Astrocyte (in vitro differentiated cells and primary cell): Measurements from ENCODE around the gene COL9A3. TPM values are rescaled to one million over a fixed set of nuclear protein-coding genes. Genes with fewer than 3 reads are reported as not detected.
A peak's percentile ranks its signal among the peaks of the same experiment; 100 is the strongest.

ENCODE experiments used
- DNase-seq: peaks from one replicate; pipeline ENCODE4 v3.0.0-alpha.2; 2010; ENCODE audit warnings: low read depth
- FAIRE-seq: peaks from 2 replicates; lab custom pipeline; 2011; peaks lifted over from hg19 to GRCh38; lab: Jason Lieb, UNC
- H2AFZ ChIP-seq: 2 replicates; pipeline ENCODE4 v1.6.0; 2012; ENCODE audit warnings: low read depth, low read length, inconsistent platforms
- H3K27ac ChIP-seq: 2 replicates; pipeline ENCODE4 v1.5.1; 2011; ENCODE audit warnings: low read depth, low read length, inconsistent platforms
- H3K27me3 ChIP-seq: 2 replicates; pipeline ENCODE4 v1.6.0; 2011; ENCODE audit warnings: low read length, inconsistent platforms; ENCODE audit not compliant: insufficient read depth
- H3K36me3 ChIP-seq: 2 replicates; pipeline ENCODE4 v1.5.1; 2011; ENCODE audit warnings: low read length, inconsistent platforms; ENCODE audit not compliant: insufficient read depth
- H3K4me1 ChIP-seq: 2 replicates; pipeline ENCODE4 v1.5.1; 2011; ENCODE audit warnings: low read length, inconsistent platforms; ENCODE audit not compliant: insufficient read depth
- H3K4me2 ChIP-seq: 2 replicates; pipeline ENCODE4 v1.6.0; 2012; ENCODE audit warnings: low read length, inconsistent platforms
- H3K4me3 ChIP-seq: 2 replicates; pipeline ENCODE4 v1.5.1; 2011; ENCODE audit warnings: low read depth, mild to moderate bottlenecking, low read length, inconsistent platforms; ENCODE audit not compliant: insufficient read depth
- H3K79me2 ChIP-seq: 2 replicates; pipeline ENCODE4 v1.6.0; 2012; ENCODE audit warnings: mild to moderate bottlenecking, low read length, inconsistent platforms; ENCODE audit not compliant: insufficient read depth
- H3K9ac ChIP-seq: 2 replicates; pipeline ENCODE4 v1.6.0; 2012; ENCODE audit warnings: mild to moderate bottlenecking, low read length, inconsistent platforms
- H3K9me3 ChIP-seq: 2 replicates; pipeline ENCODE4 v1.5.1; 2012; ENCODE audit warnings: low read depth, mild to moderate bottlenecking, low read length, inconsistent platforms; ENCODE audit not compliant: insufficient read depth
- H4K20me1 ChIP-seq: 2 replicates; pipeline ENCODE4 v1.6.0; 2012; ENCODE audit warnings: low read length, inconsistent platforms; ENCODE audit not compliant: insufficient read depth
- H3K27ac Mint-ChIP-seq: one replicate; pipeline ENCODE4 v1.8.0; 2021; ENCODE audit warnings: mild to moderate bottlenecking, mixed read lengths; ENCODE audit not compliant: unreplicated experiment
- H3K27me3 Mint-ChIP-seq: one replicate; pipeline ENCODE4 v1.8.0; 2021; ENCODE audit warnings: low read depth, mixed read lengths; ENCODE audit not compliant: unreplicated experiment
- H3K36me3 Mint-ChIP-seq: one replicate; pipeline ENCODE4 v1.8.0; 2021; ENCODE audit warnings: low read depth, mixed read lengths; ENCODE audit not compliant: unreplicated experiment
- H3K4me1 Mint-ChIP-seq: one replicate; pipeline ENCODE4 v1.8.0; 2021; ENCODE audit warnings: low read depth, mixed read lengths; ENCODE audit not compliant: unreplicated experiment
- H3K4me3 Mint-ChIP-seq: one replicate; pipeline ENCODE4 v1.8.0; 2021; ENCODE audit warnings: mild to moderate bottlenecking, moderate library complexity, mixed read lengths; ENCODE audit not compliant: unreplicated experiment
- H3K9me3 Mint-ChIP-seq: one replicate; pipeline ENCODE4 v1.8.0; 2021; ENCODE audit warnings: mild to moderate bottlenecking, mixed read lengths; ENCODE audit not compliant: unreplicated experiment
- EZH2 ChIP-seq: IDR thresholded peaks from 2 replicates; pipeline ENCODE4 v1.6.1; 2012; ENCODE audit warnings: mild to moderate bottlenecking, low read length, inconsistent platforms; ENCODE audit not compliant: insufficient read depth
- total RNA-seq: library from RNA; stranded (reverse); gene quantifications from 2 replicates; pipeline ENCODE4 v1.2.1, GENCODE V29; 2021
- TF ChIP-seq, protein P1 (sequence below): IDR thresholded peaks from 2 replicates; pipeline ENCODE4 v1.5.1; 2011; ENCODE audit warnings: low read depth, mild to moderate bottlenecking, inconsistent platforms, low read length, moderate library complexity; ENCODE audit not compliant: insufficient read depth

Gene COL9A3
- total RNA-seq, 1 donor from 2014 or later = 43.0 TPM

- no peak for TF ChIP-seq EZH2
- TF ChIP-seq, protein P1, sequence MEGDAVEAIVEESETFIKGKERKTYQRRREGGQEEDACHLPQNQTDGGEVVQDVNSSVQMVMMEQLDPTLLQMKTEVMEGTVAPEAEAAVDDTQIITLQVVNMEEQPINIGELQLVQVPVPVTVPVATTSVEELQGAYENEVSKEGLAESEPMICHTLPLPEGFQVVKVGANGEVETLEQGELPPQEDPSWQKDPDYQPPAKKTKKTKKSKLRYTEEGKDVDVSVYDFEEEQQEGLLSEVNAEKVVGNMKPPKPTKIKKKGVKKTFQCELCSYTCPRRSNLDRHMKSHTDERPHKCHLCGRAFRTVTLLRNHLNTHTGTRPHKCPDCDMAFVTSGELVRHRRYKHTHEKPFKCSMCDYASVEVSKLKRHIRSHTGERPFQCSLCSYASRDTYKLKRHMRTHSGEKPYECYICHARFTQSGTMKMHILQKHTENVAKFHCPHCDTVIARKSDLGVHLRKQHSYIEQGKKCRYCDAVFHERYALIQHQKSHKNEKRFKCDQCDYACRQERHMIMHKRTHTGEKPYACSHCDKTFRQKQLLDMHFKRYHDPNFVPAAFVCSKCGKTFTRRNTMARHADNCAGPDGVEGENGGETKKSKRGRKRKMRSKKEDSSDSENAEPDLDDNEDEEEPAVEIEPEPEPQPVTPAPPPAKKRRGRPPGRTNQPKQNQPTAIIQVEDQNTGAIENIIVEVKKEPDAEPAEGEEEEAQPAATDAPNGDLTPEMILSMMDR = no peak
- no peaks in the 10 kb centered on the region for H3K79me2 ChIP-seq
- H3K4me3 Mint-ChIP-seq = no peak overlapping the region
- H3K27me3 ChIP-seq = no peaks in the 10 kb centered on the region
- H3K9ac ChIP-seq = no peak overlapping the region
- peaks cover 19% of the 10 kb centered on the region for H3K4me1 ChIP-seq
- H3K36me3 ChIP-seq = peaks cover 22% of the 10 kb centered on the region
- peaks cover 61% of the 10 kb centered on the region for H4K20me1 ChIP-seq
- FAIRE-seq = no peak
- no peak for DNase-seq
- no peak overlapping the region for H3K4me3 ChIP-seq
- peaks cover 19% of the 10 kb centered on the region for H3K36me3 Mint-ChIP-seq
- no peak overlapping the region for H3K27ac Mint-ChIP-seq
- H3K4me2 ChIP-seq = peak overlapping the region; percentile 53
- H3K9me3 Mint-ChIP-seq = no peaks in the 10 kb centered on the region
- H3K27ac ChIP-seq = no peak overlapping the region
- no peak overlapping the region for H2AFZ ChIP-seq
- no peaks in the 10 kb centered on the region for H3K9me3 ChIP-seq
- no peaks in the 10 kb centered on the region for H3K27me3 Mint-ChIP-seq
- peaks cover 26% of the 10 kb centered on the region for H3K4me1 Mint-ChIP-seq
Measured at GRCh38 chr20:62886709-62887058, 69.8 kb downstream of the COL9A3 start.

DNA sequence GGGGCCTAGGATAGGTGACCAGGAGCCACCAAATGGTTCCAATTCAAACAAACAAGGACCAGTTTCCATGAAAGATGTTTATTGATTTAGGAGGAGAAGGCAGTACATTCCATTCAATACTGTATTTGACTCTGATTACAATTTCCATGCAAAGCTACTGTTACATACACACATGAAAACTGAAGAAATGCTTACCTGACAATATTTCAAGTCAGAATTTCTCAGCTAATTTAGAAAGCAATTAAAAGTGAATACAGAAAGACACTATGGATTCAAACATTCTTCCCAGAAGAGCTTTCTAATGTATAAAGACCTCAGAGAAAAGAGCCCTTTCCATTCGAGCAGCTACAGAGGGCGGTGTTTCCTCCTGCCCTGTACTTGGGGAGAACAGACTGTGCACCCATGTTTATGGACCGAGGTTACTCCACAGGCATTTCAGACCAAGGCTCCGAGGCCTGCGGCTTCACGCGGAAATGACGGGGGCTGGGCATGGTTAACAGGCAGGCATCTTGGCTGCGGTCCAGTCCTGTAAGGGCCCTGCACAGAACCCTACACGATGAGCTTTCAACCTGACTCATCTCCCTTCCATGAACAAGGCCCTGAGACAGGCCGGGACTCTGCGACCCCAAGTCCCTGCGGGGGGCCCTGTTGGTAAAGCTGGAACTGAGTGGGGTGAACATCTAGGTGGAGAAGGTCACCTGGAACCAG lies 70.5 kb downstream of the COL9A3 start:
- H3K4me3 Mint-ChIP-seq = peak overlapping the region; percentile 50
- peak overlapping the region; percentile 53 for H3K4me2 ChIP-seq
- peak overlapping the region; percentile 35 for H3K9ac ChIP-seq
- peaks cover 19% of the 10 kb centered on the region for H3K36me3 Mint-ChIP-seq
- H3K79me2 ChIP-seq = no peaks in the 10 kb centered on the region
- no peaks in the 10 kb centered on the region for H3K27me3 ChIP-seq
- H3K4me1 ChIP-seq = peaks cover 19% of the 10 kb centered on the region
- H3K4me1 Mint-ChIP-seq = peaks cover 26% of the 10 kb centered on the region
- H3K27me3 Mint-ChIP-seq = no peaks in the 10 kb centered on the region
- peaks cover 28% of the 10 kb centered on the region for H3K36me3 ChIP-seq
- peak; percentile 70 for FAIRE-seq
- peak; percentile 92 for DNase-seq
- TF ChIP-seq, protein P1 = peak; percentile 10
- TF ChIP-seq EZH2 = no peak
- no peak overlapping the region for H3K4me3 ChIP-seq
- H3K27ac ChIP-seq = peak overlapping the region; percentile 45
- H2AFZ ChIP-seq = no peak overlapping the region
- H4K20me1 ChIP-seq = peaks cover 67% of the 10 kb centered on the region
- no peaks in the 10 kb centered on the region for H3K9me3 Mint-ChIP-seq
- peak overlapping the region; percentile 77 for H3K27ac Mint-ChIP-seq
- no peaks in the 10 kb centered on the region for H3K9me3 ChIP-seq

- peaks cover 34% of the 10 kb centered on the region for H3K36me3 ChIP-seq
- H3K4me1 ChIP-seq = peaks cover 19% of the 10 kb centered on the region
- H3K79me2 ChIP-seq = no peaks in the 10 kb centered on the region
- FAIRE-seq (no peak), DNase-seq (no peak)
- H3K27ac ChIP-seq = peak overlapping the region; percentile 45
- no peaks in the 10 kb centered on the region for H3K27me3 Mint-ChIP-seq
- H4K20me1 ChIP-seq = peaks cover 72% of the 10 kb centered on the region
- no peaks in the 10 kb centered on the region for H3K9me3 Mint-ChIP-seq
- peak overlapping the region; percentile 53 for H3K4me2 ChIP-seq
- no peaks in the 10 kb centered on the region for H3K9me3 ChIP-seq
- no peak overlapping the region for H2AFZ ChIP-seq
- H3K9ac ChIP-seq = peak overlapping the region; percentile 35
- H3K4me1 Mint-ChIP-seq = peaks cover 26% of the 10 kb centered on the region
- H3K4me3 Mint-ChIP-seq = peak overlapping the region; percentile 50
- no peak for TF ChIP-seq EZH2
- TF ChIP-seq, protein P1 = no peak
- H3K27me3 ChIP-seq = no peaks in the 10 kb centered on the region
- peaks cover 19% of the 10 kb centered on the region for H3K36me3 Mint-ChIP-seq
- H3K4me3 ChIP-seq = no peak overlapping the region
- peak overlapping the region; percentile 58 for H3K27ac Mint-ChIP-seq
Measured at GRCh38 chr20:62887860-62888239, 71.0 kb downstream of the COL9A3 start.
